Stomach (tissue), 4 donors: ENCODE data around the gene NPAS3.

Experiments used
- EP300 ChIP-seq: sonication (generic); formaldehyde crosslinking; IDR thresholded peaks from one replicate; pipeline ENCODE4 v1.6.1; 2017; ENCODE audit warnings: antibody characterized with exemption
- POLR2A ChIP-seq, 4 donors: fragments of 450-650 bp; IDR thresholded peaks; one replicate each; pipeline ENCODE4 v1.6.1; 2016; ENCODE audit warnings: antibody characterized with exemption in 4 of 4, control low read depth in 2 of 4, mild to moderate bottlenecking in 1 of 4, moderate library complexity in 1 of 4
- POLR2AphosphoS5 ChIP-seq, 3 donors: sonication (generic); formaldehyde crosslinking; IDR thresholded peaks; one replicate each; pipeline ENCODE4 v1.6.1; 2016; ENCODE audit warnings: antibody characterized with exemption in 3 of 3
- TF ChIP-seq, protein P1 (sequence below), 7 experiments: fragments of 450-650 bp in 4 of 7; fragments of 200-600 bp in 3 of 7; sonication (generic) in 3 of 7; IDR thresholded peaks; one replicate each; pipeline ENCODE4 v1.5.1; 2016 to 2019; ENCODE audit warnings: antibody characterized with exemption in 7 of 7, control low read depth in 2 of 7, mild to moderate bottlenecking in 1 of 7

DNA sequence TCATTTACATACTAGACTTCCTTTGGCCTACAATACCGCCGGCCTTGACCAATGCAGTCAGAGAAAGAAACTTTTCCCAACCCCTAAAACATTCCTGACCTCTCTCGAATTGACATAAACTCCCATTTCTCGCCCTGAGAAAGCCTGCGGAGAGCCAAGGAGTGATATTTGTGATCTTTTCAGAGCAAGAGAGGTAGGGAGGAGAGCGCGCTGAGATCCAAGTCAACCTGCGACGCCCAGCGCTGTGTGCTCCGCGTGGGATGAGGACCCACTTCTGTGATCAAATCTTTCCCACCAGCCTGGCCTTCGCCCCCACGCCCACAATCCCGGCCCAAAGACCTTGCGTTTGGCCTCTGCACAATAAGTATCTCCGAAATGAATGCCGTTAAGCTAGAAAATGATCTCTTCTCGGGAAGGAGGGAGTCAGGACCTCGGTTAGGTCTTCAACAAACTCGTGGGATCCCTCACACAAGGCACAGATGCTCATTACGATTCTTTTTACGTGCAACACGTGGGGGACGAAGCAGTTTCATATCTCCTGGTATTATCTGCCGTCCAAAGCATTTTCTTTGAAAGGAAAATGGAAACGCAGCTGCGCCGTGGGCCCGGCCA is 6.3 kb upstream of the NPAS3 start:
- TF ChIP-seq, protein P1, sequence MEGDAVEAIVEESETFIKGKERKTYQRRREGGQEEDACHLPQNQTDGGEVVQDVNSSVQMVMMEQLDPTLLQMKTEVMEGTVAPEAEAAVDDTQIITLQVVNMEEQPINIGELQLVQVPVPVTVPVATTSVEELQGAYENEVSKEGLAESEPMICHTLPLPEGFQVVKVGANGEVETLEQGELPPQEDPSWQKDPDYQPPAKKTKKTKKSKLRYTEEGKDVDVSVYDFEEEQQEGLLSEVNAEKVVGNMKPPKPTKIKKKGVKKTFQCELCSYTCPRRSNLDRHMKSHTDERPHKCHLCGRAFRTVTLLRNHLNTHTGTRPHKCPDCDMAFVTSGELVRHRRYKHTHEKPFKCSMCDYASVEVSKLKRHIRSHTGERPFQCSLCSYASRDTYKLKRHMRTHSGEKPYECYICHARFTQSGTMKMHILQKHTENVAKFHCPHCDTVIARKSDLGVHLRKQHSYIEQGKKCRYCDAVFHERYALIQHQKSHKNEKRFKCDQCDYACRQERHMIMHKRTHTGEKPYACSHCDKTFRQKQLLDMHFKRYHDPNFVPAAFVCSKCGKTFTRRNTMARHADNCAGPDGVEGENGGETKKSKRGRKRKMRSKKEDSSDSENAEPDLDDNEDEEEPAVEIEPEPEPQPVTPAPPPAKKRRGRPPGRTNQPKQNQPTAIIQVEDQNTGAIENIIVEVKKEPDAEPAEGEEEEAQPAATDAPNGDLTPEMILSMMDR (IDR thresholded peaks at IDR 0.05) = no peak
- no peak for TF ChIP-seq POLR2A (IDR thresholded peaks at IDR 0.05)
- TF ChIP-seq POLR2AphosphoS5 (IDR thresholded peaks at IDR 0.05) = no peak
- TF ChIP-seq EP300 = no peak
